GM19397 (cell line): Measurements from ENCODE around the gene ALG11.
A peak's percentile ranks its signal among the peaks of the same experiment; 100 is the strongest.
"Not testable (repeated sequence)": the region's sequence is repeated elsewhere in the genome, so short reads cannot be mapped to it uniquely, and the experiment has no call there.

Experiments
- ATAC-seq: cut with Tn5 transposase; IDR thresholded peaks from one replicate; pipeline ENCODE4 v1.9.1; 2021; ENCODE audit warnings: mild to moderate bottlenecking, moderate library complexity; ENCODE audit not compliant: unreplicated experiment

ALG11 gene

GRCh38 chr13:52011632-52012511 is at the start of gene ALG11:
ALG11 (plus strand) TSS chr13:52012398; CDS start chr13:52012419, 21 bp downstream.
- ATAC-seq, result peak; percentile 100

- ATAC-seq, result no peak
Observed at GRCh38 chr13:51966186-51966585, 46.0 kb upstream of the ALG11 start.

GRCh38 chr13:51967482-51968446 is 44.4 kb upstream of the ALG11 start:
- ATAC-seq, result no peak

GRCh38 chr13:51970349-51970748 is 41.8 kb upstream of the ALG11 start:
- no peak for ATAC-seq

- ATAC-seq, result no peak
Observed at GRCh38 chr13:51971520-51972426, 40.4 kb upstream of the ALG11 start.

- ATAC-seq, result no peak
Observed at GRCh38 chr13:51974482-51974881, 37.7 kb upstream of the ALG11 start.

- no peak for ATAC-seq
Observed at GRCh38 chr13:51976423-51976822, 35.8 kb upstream of the ALG11 start.

- no peak for ATAC-seq
Observed at GRCh38 chr13:51976890-51977289, 35.3 kb upstream of the ALG11 start.

GRCh38 chr13:51977625-51978024 is 34.6 kb upstream of the ALG11 start:
- ATAC-seq, result no peak

- ATAC-seq, result no peak
Observed at GRCh38 chr13:51978796-51979556, 33.2 kb upstream of the ALG11 start.

- ATAC-seq, result no peak
Observed at GRCh38 chr13:51980908-51981307, 31.3 kb upstream of the ALG11 start.

- ATAC-seq, result no peak
Observed at GRCh38 chr13:51981355-51981754, 30.8 kb upstream of the ALG11 start.

GRCh38 chr13:51983292-51983691 is 28.9 kb upstream of the ALG11 start:
- not testable (repeated sequence) for ATAC-seq

GRCh38 chr13:51984904-51985303 is 27.3 kb upstream of the ALG11 start:
- ATAC-seq, result not testable (repeated sequence)

GRCh38 chr13:51988988-51989618 is 23.1 kb upstream of the ALG11 start:
- ATAC-seq, result no peak

GRCh38 chr13:51993713-51994112 is 18.5 kb upstream of the ALG11 start:
- no peak for ATAC-seq

GRCh38 chr13:51995677-51996551 is 16.3 kb upstream of the ALG11 start:
- no peak for ATAC-seq

GRCh38 chr13:51996641-51997040 is 15.6 kb upstream of the ALG11 start:
- no peak for ATAC-seq
